ENCODE data around the gene AACS.

AACS gene

GRCh38 chr12:125185740-125186470 lies 120.7 kb downstream of the AACS start, which contains the start of gene TMEM132B:
TSS of gene TMEM132B (plus strand) at chr12:125186386.
- DNase-seq (ENCODE audit: low spot score), result peak; percentile 64

- no peak for DNase-seq (ENCODE audit: low spot score)
These were observed 121.4 kb downstream of the AACS start for GRCh38 chr12:125186471-125187147.

- no peak for DNase-seq (ENCODE audit: low spot score)
These were observed 122.0 kb downstream of the AACS start for GRCh38 chr12:125187148-125187745.

- no peak for DNase-seq (ENCODE audit: low spot score)
These were observed 122.8 kb downstream of the AACS start for GRCh38 chr12:125187780-125188741.

GRCh38 chr12:125189015-125189414 lies 123.8 kb downstream of the AACS start:
- DNase-seq (ENCODE audit: low spot score), result no peak

GRCh38 chr12:125189502-125189901 lies 124.3 kb downstream of the AACS start:
- no peak for DNase-seq (ENCODE audit: low spot score)

GRCh38 chr12:125191361-125192087 lies 126.3 kb downstream of the AACS start:
- DNase-seq (ENCODE audit: low spot score), result no peak

GRCh38 chr12:125192690-125193221 lies 127.5 kb downstream of the AACS start:
- no peak for DNase-seq (ENCODE audit: low spot score)
